ENCODE results near the gene UGT1A7. TPM values are rescaled to one million over a fixed set of nuclear protein-coding genes. Genes with fewer than 3 reads are reported as not detected.
A peak's percentile ranks its signal among the peaks of the same experiment; 100 is the strongest.
"Not testable (repeated sequence)": the region's sequence is repeated elsewhere in the genome, so short reads cannot be mapped to it uniquely, and the experiment has no call there.

Gene UGT1A7
- 0.12 to 0.23 TPM in 2 of 3 replicates, not detected in the other for total RNA-seq
- long read RNA-seq = 0 reads

DNA sequence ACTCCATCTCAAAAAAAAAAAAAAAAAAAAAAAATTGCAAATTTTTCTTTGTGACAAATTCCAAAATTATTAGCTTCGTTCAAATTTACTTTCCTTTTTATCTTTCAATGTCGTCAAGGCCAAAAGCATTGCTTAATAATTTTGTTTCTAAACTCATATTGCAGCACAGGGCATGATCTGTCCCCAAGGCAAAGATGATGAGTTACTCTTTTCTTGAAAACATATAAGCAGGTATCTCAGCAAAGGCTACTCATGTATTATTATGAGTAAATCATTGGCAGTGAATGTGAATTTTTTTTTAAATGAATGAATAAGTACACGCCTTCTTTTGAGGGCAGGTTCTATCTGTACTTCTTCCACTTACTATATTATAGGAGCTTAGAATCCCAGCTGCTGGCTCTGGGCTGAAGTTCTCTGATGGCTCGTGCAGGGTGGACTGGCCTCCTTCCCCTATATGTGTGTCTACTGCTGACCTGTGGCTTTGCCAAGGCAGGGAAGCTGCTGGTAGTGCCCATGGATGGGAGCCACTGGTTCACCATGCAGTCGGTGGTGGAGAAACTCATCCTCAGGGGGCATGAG, at the start of gene UGT1A7:
UGT1A7 (plus strand) TSS at position 381 of the 579 bp plus-strand sequence; CDS start at position 418, 37 bp downstream.
- Mint-ChIP-seq H3K9me3 (ENCODE audit: low read depth) (peaks cover 2% of the 10 kb centered on the region), H3K4me1 (ENCODE audit: low read depth) (no peaks in the 10 kb centered on the region), H3K27me3 (ENCODE audit: low read depth) (no peaks in the 10 kb centered on the region), H3K27ac (ENCODE audit: unreplicated experiment) (no peak within 1 kb of the TSS), H3K4me3 (ENCODE audit: unreplicated experiment) (no peak within 1 kb of the TSS), H3K36me3 (ENCODE audit: low read depth) (peaks cover 1% of the 10 kb centered on the region)
- DNase-seq (ENCODE audit: low spot score) = no peak
- TF ChIP-seq CTCF (IDR thresholded peaks at IDR 0.05) = no peak

GRCh38 chr2:233636306-233636705, 45.4 kb upstream of the UGT1A7 start, which contains the start of gene UGT1A10:
Gene UGT1A10 (plus strand): TSS chr2:233636448. CDS start chr2:233636523, 75 bp downstream.
- H3K4me3 Mint-ChIP-seq (ENCODE audit: unreplicated experiment); H3K27ac Mint-ChIP-seq (ENCODE audit: unreplicated experiment); H3K4me1 Mint-ChIP-seq (ENCODE audit: low read depth); DNase-seq (ENCODE audit: low spot score); H3K36me3 Mint-ChIP-seq (ENCODE audit: low read depth): not testable (repeated sequence)
- peaks cover 31% of the 10 kb centered on the region for H3K27me3 Mint-ChIP-seq (ENCODE audit: low read depth)
- H3K9me3 Mint-ChIP-seq (ENCODE audit: low read depth) = peaks cover 18% of the 10 kb centered on the region

GRCh38 chr2:233638836-233639235, 42.9 kb upstream of the UGT1A7 start:
- DNase-seq (ENCODE audit: low spot score) = no peak
- no peak for TF ChIP-seq CTCF (IDR thresholded peaks at IDR 0.05)
- Mint-ChIP-seq H3K4me3 (ENCODE audit: unreplicated experiment) (no peak overlapping the region), H3K9me3 (ENCODE audit: low read depth) (peaks cover 27% of the 10 kb centered on the region), H3K36me3 (ENCODE audit: low read depth) (peaks cover 4% of the 10 kb centered on the region), H3K27me3 (ENCODE audit: low read depth) (peaks cover 12% of the 10 kb centered on the region), H3K4me1 (ENCODE audit: low read depth) (no peaks in the 10 kb centered on the region), H3K27ac (ENCODE audit: unreplicated experiment) (no peak overlapping the region)

DNA sequence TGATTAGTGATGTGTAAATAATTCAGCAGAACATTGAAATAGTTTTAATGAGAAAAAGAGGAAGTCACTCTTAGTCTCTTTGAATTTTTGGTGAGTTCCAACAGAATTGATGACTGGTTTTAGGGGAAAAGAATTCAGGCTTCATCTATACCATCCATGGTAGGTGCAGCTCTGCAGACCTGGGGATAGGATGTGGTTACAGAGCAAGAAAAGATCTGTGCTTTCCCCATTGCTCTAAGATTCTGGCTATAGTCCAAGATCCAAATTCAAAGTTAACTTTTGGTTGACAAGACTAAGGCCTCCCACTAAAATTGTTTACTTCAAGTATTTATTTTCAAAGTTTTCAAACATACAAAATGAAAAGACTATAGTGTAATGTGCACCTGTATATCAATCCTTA, 41.8 kb upstream of the UGT1A7 start:
- no peak overlapping the region for H3K27ac Mint-ChIP-seq (ENCODE audit: unreplicated experiment)
- peaks cover 4% of the 10 kb centered on the region for H3K36me3 Mint-ChIP-seq (ENCODE audit: low read depth)
- TF ChIP-seq CTCF (IDR thresholded peaks at IDR 0.05) = no peak
- no peak for DNase-seq (ENCODE audit: low spot score)
- H3K4me1 Mint-ChIP-seq (ENCODE audit: low read depth) = no peaks in the 10 kb centered on the region
- no peak overlapping the region for H3K4me3 Mint-ChIP-seq (ENCODE audit: unreplicated experiment)
- peaks cover 24% of the 10 kb centered on the region for H3K9me3 Mint-ChIP-seq (ENCODE audit: low read depth)
- peaks cover 7% of the 10 kb centered on the region for H3K27me3 Mint-ChIP-seq (ENCODE audit: low read depth)

GRCh38 chr2:233643128-233643527, 38.6 kb upstream of the UGT1A7 start:
- Mint-ChIP-seq H3K9me3 (ENCODE audit: low read depth) (peaks cover 36% of the 10 kb centered on the region), H3K27ac (ENCODE audit: unreplicated experiment) (no peak overlapping the region), H3K4me3 (ENCODE audit: unreplicated experiment) (no peak overlapping the region), H3K4me1 (ENCODE audit: low read depth) (no peaks in the 10 kb centered on the region), H3K36me3 (ENCODE audit: low read depth) (peaks cover 6% of the 10 kb centered on the region), H3K27me3 (ENCODE audit: low read depth) (peaks cover 5% of the 10 kb centered on the region)
- TF ChIP-seq CTCF (IDR thresholded peaks at IDR 0.05) = peak; percentile 31
- no peak for DNase-seq (ENCODE audit: low spot score)

DNA sequence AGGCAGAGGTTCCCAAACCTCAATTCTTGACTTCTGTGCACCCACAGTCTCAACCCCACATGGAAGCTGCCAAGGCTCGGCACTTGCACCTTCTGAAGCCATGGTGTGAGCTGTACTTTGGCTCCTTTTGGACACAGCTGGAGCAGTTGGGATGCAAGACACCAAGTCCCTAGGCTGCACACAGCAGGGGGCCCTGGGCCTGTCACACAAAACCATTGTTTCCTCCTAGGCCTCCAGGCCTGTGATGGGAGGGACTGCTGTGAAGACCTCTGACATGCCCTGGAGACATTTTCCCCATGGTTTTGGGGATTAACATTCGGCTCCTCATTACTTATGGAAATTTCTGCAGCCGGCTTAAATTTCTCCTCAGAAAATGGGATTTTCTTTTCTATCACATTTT, 35.7 kb upstream of the UGT1A7 start:
- H3K27ac Mint-ChIP-seq (ENCODE audit: unreplicated experiment); H3K27me3 Mint-ChIP-seq (ENCODE audit: low read depth); H3K4me1 Mint-ChIP-seq (ENCODE audit: low read depth); H3K36me3 Mint-ChIP-seq (ENCODE audit: low read depth); H3K4me3 Mint-ChIP-seq (ENCODE audit: unreplicated experiment); DNase-seq (ENCODE audit: low spot score): not testable (repeated sequence)
- peaks cover 36% of the 10 kb centered on the region for H3K9me3 Mint-ChIP-seq (ENCODE audit: low read depth)
